ENCODE results near the gene PRAMEF15.
"Not testable (repeated sequence)": the region's sequence is repeated elsewhere in the genome, so short reads cannot be mapped to it uniquely, and the experiment has no call there.

The PRAMEF15 gene

GRCh38 chr1:13315281-13315680 lies at the start of gene PRAMEF15:
Gene PRAMEF15 (plus strand): TSS chr1:13315581. CDS start chr1:13318408, 2,827 bp downstream.
- not testable (repeated sequence) for DNase-seq

GRCh38 chr1:13277016-13277415 lies 38.4 kb upstream of the PRAMEF15 start:
- not testable (repeated sequence) for DNase-seq

- DNase-seq: not testable (repeated sequence)
Observed at GRCh38 chr1:13279617-13280016, 35.8 kb upstream of the PRAMEF15 start.

- not testable (repeated sequence) for DNase-seq
Observed at GRCh38 chr1:13285037-13285436, 30.3 kb upstream of the PRAMEF15 start, which contains the start of gene PRAMEF8. Gene PRAMEF8 (minus strand): TSS chr1:13285137. CDS start chr1:13284091, 1,046 bp downstream.

GRCh38 chr1:13289030-13289429 lies 26.4 kb upstream of the PRAMEF15 start:
- not testable (repeated sequence) for DNase-seq

- DNase-seq: not testable (repeated sequence)
Observed at GRCh38 chr1:13297216-13297931, 18.0 kb upstream of the PRAMEF15 start.

GRCh38 chr1:13298699-13299098 lies 16.7 kb upstream of the PRAMEF15 start:
- not testable (repeated sequence) for DNase-seq

GRCh38 chr1:13302197-13302596 lies 13.2 kb upstream of the PRAMEF15 start:
- DNase-seq: not testable (repeated sequence)

- DNase-seq: not testable (repeated sequence)
Observed at GRCh38 chr1:13303239-13303638, 12.1 kb upstream of the PRAMEF15 start, which contains the start of gene PRAMEF33. Gene PRAMEF33 (plus strand): TSS chr1:13303539. CDS start chr1:13305955, 2,416 bp downstream.

GRCh38 chr1:13342496-13342895 lies 27.1 kb downstream of the PRAMEF15 start:
- not testable (repeated sequence) for DNase-seq

- DNase-seq: not testable (repeated sequence)
Observed at GRCh38 chr1:13347034-13347433, 31.7 kb downstream of the PRAMEF15 start, which contains the start of gene PRAMEF14. Gene PRAMEF14 (minus strand): TSS chr1:13347134. CDS start chr1:13345314, 1,820 bp downstream.

- DNase-seq: not testable (repeated sequence)
Observed at GRCh38 chr1:13353476-13353875, 38.1 kb downstream of the PRAMEF15 start.

GRCh38 chr1:13354475-13354874 lies 39.1 kb downstream of the PRAMEF15 start:
- DNase-seq: not testable (repeated sequence)

- peak; percentile 0 to 16 for DNase-seq
Observed at GRCh38 chr1:13356774-13357173, 41.4 kb downstream of the PRAMEF15 start.

GRCh38 chr1:13362364-13362763 lies 47.0 kb downstream of the PRAMEF15 start:
- not testable (repeated sequence) for DNase-seq

GRCh38 chr1:13364928-13365327 lies 49.5 kb downstream of the PRAMEF15 start:
- DNase-seq: not testable (repeated sequence)

- not testable (repeated sequence) for DNase-seq
Observed at GRCh38 chr1:13366536-13366935, 51.2 kb downstream of the PRAMEF15 start.

GRCh38 chr1:13368544-13368943 lies 53.2 kb downstream of the PRAMEF15 start:
- DNase-seq: not testable (repeated sequence)
